Osteocyte (in vitro differentiated cells): ENCODE results near the gene PPP2R5C. TPM values are rescaled to one million over a fixed set of nuclear protein-coding genes. Genes with fewer than 3 reads are reported as not detected.

Source experiments
- DNase-seq: peaks from one replicate; pipeline ENCODE4 v3.0.0; 2021; ENCODE audit warnings: mixed read lengths; ENCODE audit not compliant: unreplicated experiment; ENCODE audit errors: extremely low spot score
- H3K27ac Mint-ChIP-seq: one replicate; pipeline ENCODE4 v1.8.0; 2021; ENCODE audit warnings: mild to moderate bottlenecking, mixed read lengths; ENCODE audit not compliant: unreplicated experiment
- H3K27me3 Mint-ChIP-seq: one replicate; pipeline ENCODE4 v1.8.0; 2021; ENCODE audit warnings: mixed read lengths; ENCODE audit not compliant: unreplicated experiment
- H3K36me3 Mint-ChIP-seq: one replicate; pipeline ENCODE4 v1.8.0; 2021; ENCODE audit warnings: mixed read lengths; ENCODE audit not compliant: unreplicated experiment
- H3K4me1 Mint-ChIP-seq: one replicate; pipeline ENCODE4 v1.8.0; 2021; ENCODE audit warnings: mixed read lengths; ENCODE audit not compliant: unreplicated experiment
- H3K4me3 Mint-ChIP-seq: one replicate; pipeline ENCODE4 v1.8.0; 2021; ENCODE audit warnings: mild to moderate bottlenecking, moderate library complexity, mixed read lengths; ENCODE audit not compliant: unreplicated experiment
- H3K9me3 Mint-ChIP-seq: one replicate; pipeline ENCODE4 v1.8.0; 2021; ENCODE audit warnings: mixed read lengths; ENCODE audit not compliant: unreplicated experiment
- CTCF ChIP-seq: fragments of 200-600 bp; sonication (generic); IDR thresholded peaks from 2 replicates; pipeline ENCODE4 v1.5.0; 2021; ENCODE audit warnings: antibody characterized with exemption, mild to moderate bottlenecking, moderate library complexity
- total RNA-seq: library from RNA; stranded (reverse); gene quantifications from 2 replicates; pipeline ENCODE4 v1.2.1, GENCODE V29; 2021

PPP2R5C gene
- total RNA-seq, 1 donor from 2014 or later = 116 TPM

GRCh38 chr14:101789222-101789621 is 27.7 kb downstream of the PPP2R5C start:
- Mint-ChIP-seq H3K27ac (no peak overlapping the region), H3K36me3 (peaks cover 5% of the 10 kb centered on the region), H3K27me3 (peaks cover 2% of the 10 kb centered on the region), H3K4me3 (no peak overlapping the region), H3K4me1 (peaks cover 28% of the 10 kb centered on the region), H3K9me3 (no peaks in the 10 kb centered on the region)
- TF ChIP-seq CTCF = no peak
- no peak for DNase-seq

GRCh38 chr14:101790232-101790631 is 28.7 kb downstream of the PPP2R5C start:
- Mint-ChIP-seq H3K36me3 (peaks cover 5% of the 10 kb centered on the region), H3K27ac (no peak overlapping the region), H3K4me3 (no peak overlapping the region), H3K9me3 (no peaks in the 10 kb centered on the region), H3K27me3 (peaks cover 2% of the 10 kb centered on the region), H3K4me1 (peaks cover 28% of the 10 kb centered on the region)
- no peak for DNase-seq
- no peak for TF ChIP-seq CTCF

- H3K36me3 Mint-ChIP-seq = peaks cover 5% of the 10 kb centered on the region
- no peak for DNase-seq
- H3K4me1 Mint-ChIP-seq = peaks cover 28% of the 10 kb centered on the region
- peak overlapping the region; percentile 89 for H3K27ac Mint-ChIP-seq
- no peaks in the 10 kb centered on the region for H3K9me3 Mint-ChIP-seq
- TF ChIP-seq CTCF = no peak
- no peaks in the 10 kb centered on the region for H3K27me3 Mint-ChIP-seq
- peak overlapping the region; percentile 69 for H3K4me3 Mint-ChIP-seq
Observed at GRCh38 chr14:101791919-101792572, 30.5 kb downstream of the PPP2R5C start.

GRCh38 chr14:101796016-101796415 is 34.5 kb downstream of the PPP2R5C start:
- Mint-ChIP-seq H3K4me3 (no peak overlapping the region), H3K36me3 (no peaks in the 10 kb centered on the region), H3K9me3 (no peaks in the 10 kb centered on the region), H3K4me1 (peaks cover 13% of the 10 kb centered on the region), H3K27ac (no peak overlapping the region), H3K27me3 (no peaks in the 10 kb centered on the region)
- no peak for DNase-seq
- no peak for TF ChIP-seq CTCF

GRCh38 chr14:101796479-101796878 is 35.0 kb downstream of the PPP2R5C start:
- no peaks in the 10 kb centered on the region for H3K9me3 Mint-ChIP-seq

More at GRCh38 chr14:101796479-101796878, 35.0 kb downstream of the PPP2R5C start:
- TF ChIP-seq CTCF = no peak
- no peak for DNase-seq
- Mint-ChIP-seq H3K27me3 (no peaks in the 10 kb centered on the region), H3K27ac (no peak overlapping the region), H3K4me1 (peaks cover 13% of the 10 kb centered on the region), H3K36me3 (no peaks in the 10 kb centered on the region), H3K4me3 (no peak overlapping the region)
